Keratinocyte (primary cell): Measurements from ENCODE around the gene NUDT3. TPM values are rescaled to one million over a fixed set of nuclear protein-coding genes. Genes with fewer than 3 reads are reported as not detected.

Source experiments
- DNase-seq: peaks from one replicate; pipeline ENCODE4 v3.0.0-alpha.2; 2011; ENCODE audit warnings: low read depth, missing footprints, low spot score
- FAIRE-seq: peaks from 2 replicates; lab custom pipeline; 2011; peaks lifted over from hg19 to GRCh38; lab: Jason Lieb, UNC
- H2AFZ ChIP-seq: 2 replicates; pipeline ENCODE4 v1.6.0; 2012; ENCODE audit warnings: low read length, control low read depth, inconsistent platforms; ENCODE audit not compliant: control insufficient read depth
- H3K27ac ChIP-seq: 2 replicates; pipeline ENCODE4 v1.5.1; 2011; ENCODE audit warnings: low read length; ENCODE audit not compliant: control insufficient read depth, insufficient read depth
- H3K27me3 ChIP-seq: 3 replicates; pipeline ENCODE4 v1.6.0; 2011; ENCODE audit warnings: low read length; ENCODE audit not compliant: control insufficient read depth, insufficient read depth; ENCODE audit errors: extremely low read depth
- H3K36me3 ChIP-seq, 2 experiments: 2 replicates in 1 of 2; 3 replicates in 1 of 2; pipeline ENCODE4 v1.5.1; 2011; ENCODE audit warnings: low read length in 2 of 2, mild to moderate bottlenecking in 1 of 2; ENCODE audit not compliant: control insufficient read depth in 2 of 2, insufficient read depth in 2 of 2; ENCODE audit errors: extremely low read depth in 1 of 2
- H3K4me1 ChIP-seq: 3 replicates; pipeline ENCODE4 v1.5.1; 2011; ENCODE audit warnings: low read length; ENCODE audit not compliant: control insufficient read depth, insufficient read depth; ENCODE audit errors: extremely low read depth
- H3K4me2 ChIP-seq: 3 replicates; pipeline ENCODE4 v1.6.0; 2011; ENCODE audit warnings: low read depth, low read length; ENCODE audit not compliant: control insufficient read depth, insufficient read depth; ENCODE audit errors: extremely low read depth
- H3K4me3 ChIP-seq, 3 experiments: fragments of 200-600 bp in 1 of 3; sonication (generic) in 1 of 3; 2 replicates in 2 of 3; 3 replicates in 1 of 3; pipeline ENCODE4 v1.5.1; 2011 to 2016; ENCODE audit warnings: low read length in 3 of 3, mild to moderate bottlenecking in 3 of 3, control low read depth in 2 of 3, inconsistent platforms in 1 of 3, low read depth in 1 of 3, mixed read lengths in 1 of 3, mixed run types in 1 of 3, moderate library complexity in 1 of 3; ENCODE audit not compliant: control insufficient read depth in 2 of 3, insufficient read depth in 2 of 3; ENCODE audit errors: extremely low read depth in 1 of 3
- H3K79me2 ChIP-seq: 2 replicates; pipeline ENCODE4 v1.6.0; 2012; ENCODE audit warnings: low read length; ENCODE audit not compliant: control insufficient read depth, insufficient read depth
- H3K9ac ChIP-seq: 3 replicates; pipeline ENCODE4 v1.6.0; 2011; ENCODE audit warnings: low read length; ENCODE audit not compliant: control insufficient read depth, insufficient read depth; ENCODE audit errors: extremely low read depth
- H3K9me1 ChIP-seq: 3 replicates; pipeline ENCODE4 v1.6.0; 2011; ENCODE audit warnings: low read length; ENCODE audit not compliant: control insufficient read depth, insufficient read depth; ENCODE audit errors: extremely low read depth
- H3K9me3 ChIP-seq: 2 replicates; pipeline ENCODE4 v1.5.1; 2012; ENCODE audit warnings: low read depth, low read length; ENCODE audit not compliant: control insufficient read depth
- H4K20me1 ChIP-seq: 3 replicates; pipeline ENCODE4 v1.6.0; 2011; ENCODE audit warnings: low read length; ENCODE audit not compliant: control insufficient read depth, insufficient read depth; ENCODE audit errors: extremely low read depth
- EZH2 ChIP-seq: IDR thresholded peaks from one replicate; pipeline ENCODE4 v1.6.1; 2012; ENCODE audit warnings: inconsistent platforms, mild to moderate bottlenecking, low read length, moderate library complexity
- dilution Hi-C: fragments of 300-500 bp; cut with MboI; formaldehyde crosslinking; loops from one replicate; pipeline ENCODE4 v1.7.0; 2020; ENCODE audit warnings: low sequenced_read_pairs; ENCODE audit not compliant: extremely low pct_ligation_motif_present
- polyA plus RNA-seq, 5 experiments: library from polyadenylated mRNA; depleted of rRNA in 3 of 5; stranded (reverse) in 3 of 5; stranded (forward) in 1 of 5; unstranded in 1 of 5; fragments of >200 nt; gene quantifications; 1 replicate in 1 of 5; 2 replicates in 3 of 5; 3 replicates in 1 of 5; pipeline versions ENCODE4 v1.2.1 to v1.2.3, GENCODE V29; 2011 to 2012; ENCODE audit warnings: missing spikeins in 2 of 5, low read depth in 1 of 5, low replicate concordance in 1 of 5
- TF ChIP-seq, protein P1 (sequence below), 3 experiments: IDR thresholded peaks in 1 of 3; conservative IDR thresholded peaks in 1 of 3; optimal IDR thresholded peaks in 1 of 3; 2 replicates in 2 of 3; 3 replicates in 1 of 3; pipeline versions ENCODE3 to v1.5.1; 2011; ENCODE audit warnings: low read length in 3 of 3, mild to moderate bottlenecking in 3 of 3, moderate library complexity in 2 of 3, control low read depth in 1 of 3, inconsistent platforms in 1 of 3; ENCODE audit not compliant: insufficient read depth in 2 of 3; ENCODE audit errors: extremely low read depth in 1 of 3

NUDT3 gene
- polyA plus RNA-seq, 1 donor (not counting 4 experiments of a cell fraction or from before 2014, with no cell fraction given), result 16.5 TPM

GRCh38 chr6:34340394-34340793 is 52.1 kb downstream of the NUDT3 start:
- Histone ChIP-seq H3K9ac (no peak overlapping the region), H3K4me2 (no peak overlapping the region), H3K9me3 (no peaks in the 10 kb centered on the region), H4K20me1 (peaks cover 10% of the 10 kb centered on the region), H3K27ac (no peak overlapping the region), H3K9me1 (peaks cover 3% of the 10 kb centered on the region), H2AFZ (no peak overlapping the region), H3K27me3 (no peaks in the 10 kb centered on the region), H3K36me3 (peaks cover 0 to 4% of the 10 kb centered on the region in 2 experiments), H3K4me1 (peaks cover 6% of the 10 kb centered on the region), H3K4me3 (no peak overlapping the region), H3K79me2 (peaks cover 42% of the 10 kb centered on the region)
- dilution Hi-C loops, result no loop called here
- TF ChIP-seq EZH2, result no peak
- TF ChIP-seq, protein P1, sequence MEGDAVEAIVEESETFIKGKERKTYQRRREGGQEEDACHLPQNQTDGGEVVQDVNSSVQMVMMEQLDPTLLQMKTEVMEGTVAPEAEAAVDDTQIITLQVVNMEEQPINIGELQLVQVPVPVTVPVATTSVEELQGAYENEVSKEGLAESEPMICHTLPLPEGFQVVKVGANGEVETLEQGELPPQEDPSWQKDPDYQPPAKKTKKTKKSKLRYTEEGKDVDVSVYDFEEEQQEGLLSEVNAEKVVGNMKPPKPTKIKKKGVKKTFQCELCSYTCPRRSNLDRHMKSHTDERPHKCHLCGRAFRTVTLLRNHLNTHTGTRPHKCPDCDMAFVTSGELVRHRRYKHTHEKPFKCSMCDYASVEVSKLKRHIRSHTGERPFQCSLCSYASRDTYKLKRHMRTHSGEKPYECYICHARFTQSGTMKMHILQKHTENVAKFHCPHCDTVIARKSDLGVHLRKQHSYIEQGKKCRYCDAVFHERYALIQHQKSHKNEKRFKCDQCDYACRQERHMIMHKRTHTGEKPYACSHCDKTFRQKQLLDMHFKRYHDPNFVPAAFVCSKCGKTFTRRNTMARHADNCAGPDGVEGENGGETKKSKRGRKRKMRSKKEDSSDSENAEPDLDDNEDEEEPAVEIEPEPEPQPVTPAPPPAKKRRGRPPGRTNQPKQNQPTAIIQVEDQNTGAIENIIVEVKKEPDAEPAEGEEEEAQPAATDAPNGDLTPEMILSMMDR (optimal IDR thresholded peaks at IDR 0.05 in 1 of 3, IDR thresholded peaks at IDR 0.05 in 1 of 3, conservative IDR thresholded peaks at IDR 0.05 in 1 of 3; ENCODE audit: extremely low read depth in 1 of 3, insufficient read depth in 2 of 3, low read length in 3 of 3), result no peak
- FAIRE-seq, result no peak
- no peak for DNase-seq

DNA sequence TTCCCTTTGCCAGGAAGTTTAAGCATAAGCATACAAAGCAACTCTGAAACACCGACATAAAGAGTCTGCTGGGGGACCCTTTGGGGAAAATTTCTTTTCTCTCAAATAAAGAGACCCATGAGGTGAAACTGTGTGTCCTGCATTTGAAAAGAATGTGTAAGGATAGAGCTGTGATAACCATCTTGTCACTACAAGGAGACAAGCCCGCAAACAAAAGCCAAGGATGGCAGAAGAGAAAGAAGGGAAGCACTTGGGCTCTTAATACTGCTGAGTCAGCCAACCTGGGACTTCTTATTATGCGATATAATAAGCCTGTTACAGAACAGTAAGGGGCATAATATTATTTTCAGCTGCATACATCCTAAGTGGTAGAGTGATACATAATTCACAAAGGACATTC is 52.5 kb downstream of the NUDT3 start:
- FAIRE-seq (no peak), DNase-seq (no peak)
- peaks cover 42% of the 10 kb centered on the region for H3K79me2 ChIP-seq
- no peaks in the 10 kb centered on the region for H3K27me3 ChIP-seq
- no peaks in the 10 kb centered on the region for H3K9me3 ChIP-seq
- H3K9ac ChIP-seq, result no peak overlapping the region
- peaks cover 10% of the 10 kb centered on the region for H4K20me1 ChIP-seq
- peaks cover 3% of the 10 kb centered on the region for H3K9me1 ChIP-seq
- H3K4me1 ChIP-seq, result peaks cover 6% of the 10 kb centered on the region
- no peak overlapping the region for H3K4me3 ChIP-seq
- TF ChIP-seq, protein P1 (optimal IDR thresholded peaks at IDR 0.05 in 1 of 3, IDR thresholded peaks at IDR 0.05 in 1 of 3, conservative IDR thresholded peaks at IDR 0.05 in 1 of 3; ENCODE audit: extremely low read depth in 1 of 3, insufficient read depth in 2 of 3, low read length in 3 of 3), result no peak
- no peak for TF ChIP-seq EZH2
- peaks cover 2 to 4% of the 10 kb centered on the region in 2 experiments for H3K36me3 ChIP-seq
- H3K27ac ChIP-seq, result no peak overlapping the region
- H3K4me2 ChIP-seq, result no peak overlapping the region
- no peak overlapping the region for H2AFZ ChIP-seq
- dilution Hi-C loops, result no loop called here
